Epithelial cell of alveolus of lung (primary cell): ENCODE measurements around the gene NDUFS8. TPM values are rescaled to one million over a fixed set of nuclear protein-coding genes. Genes with fewer than 3 reads are reported as not detected.

Experiments used
- total RNA-seq: library from RNA; depleted of rRNA; stranded (reverse); fragments of >200 nt; gene quantifications from 2 replicates; pipeline ENCODE4 v1.2.1, GENCODE V29; 2015

NDUFS8 gene
- 183 and 201 TPM in 2 replicates for total RNA-seq

GRCh38 chr11:68030318-68031143, at the start of gene NDUFS8:
Gene NDUFS8, plus strand, starts transcription at chr11:68030681. Its CDS starts 1,471 bp downstream, at chr11:68032152.

GRCh38 chr11:68003846-68004550, 26.5 kb upstream of the NDUFS8 start, which contains the start of gene UNC93B1:
Gene UNC93B1, minus strand, starts transcription at chr11:68004097. Its CDS starts 54 bp downstream, at chr11:68004043.

GRCh38 chr11:68010090-68011041, 20.1 kb upstream of the NDUFS8 start, which contains the start of gene ALDH3B1:
Gene ALDH3B1, plus strand, starts transcription at chr11:68010327. Its CDS starts 4,971 bp downstream, at chr11:68015298.

GRCh38 chr11:68038718-68039525, 8.4 kb downstream of the NDUFS8 start, which contains the start of gene TCIRG1:
Gene TCIRG1, plus strand, starts transcription at chr11:68039025. Its CDS starts 2,247 bp downstream, at chr11:68041272.

Other genes with a start within 250 kb of the NDUFS8 start
- 23.6 and 26.2 TPM in 2 replicates for gene UNC93B1, start 26.6 kb upstream of the NDUFS8 start, total RNA-seq
- gene ALDH3B1, start 20.4 kb upstream of the NDUFS8 start, total RNA-seq, result 16.7 and 47.0 TPM in 2 replicates
- gene TCIRG1, start 8.3 kb downstream of the NDUFS8 start, total RNA-seq, result 67.6 and 116 TPM in 2 replicates
- gene CHKA, start 90.7 kb downstream of the NDUFS8 start, total RNA-seq, result 4.5 and 16.2 TPM in 2 replicates
- 8.4 and 15.0 TPM in 2 replicates for gene KMT5B, start 182.6 kb downstream of the NDUFS8 start, total RNA-seq
- gene C11orf24, start 241.3 kb downstream of the NDUFS8 start, total RNA-seq, result 33.7 and 76.9 TPM in 2 replicates